HG02763 (cell line): Measurements from ENCODE around the gene IL1R2.
"Not testable (repeated sequence)": the region's sequence is repeated elsewhere in the genome, so short reads cannot be mapped to it uniquely, and the experiment has no call there.

Experiments used
- ATAC-seq: cut with Tn5 transposase; IDR thresholded peaks from one replicate; pipeline ENCODE4 v1.9.1; 2021; ENCODE audit warnings: mild to moderate bottlenecking, moderate library complexity; ENCODE audit not compliant: unreplicated experiment

The IL1R2 gene

DNA sequence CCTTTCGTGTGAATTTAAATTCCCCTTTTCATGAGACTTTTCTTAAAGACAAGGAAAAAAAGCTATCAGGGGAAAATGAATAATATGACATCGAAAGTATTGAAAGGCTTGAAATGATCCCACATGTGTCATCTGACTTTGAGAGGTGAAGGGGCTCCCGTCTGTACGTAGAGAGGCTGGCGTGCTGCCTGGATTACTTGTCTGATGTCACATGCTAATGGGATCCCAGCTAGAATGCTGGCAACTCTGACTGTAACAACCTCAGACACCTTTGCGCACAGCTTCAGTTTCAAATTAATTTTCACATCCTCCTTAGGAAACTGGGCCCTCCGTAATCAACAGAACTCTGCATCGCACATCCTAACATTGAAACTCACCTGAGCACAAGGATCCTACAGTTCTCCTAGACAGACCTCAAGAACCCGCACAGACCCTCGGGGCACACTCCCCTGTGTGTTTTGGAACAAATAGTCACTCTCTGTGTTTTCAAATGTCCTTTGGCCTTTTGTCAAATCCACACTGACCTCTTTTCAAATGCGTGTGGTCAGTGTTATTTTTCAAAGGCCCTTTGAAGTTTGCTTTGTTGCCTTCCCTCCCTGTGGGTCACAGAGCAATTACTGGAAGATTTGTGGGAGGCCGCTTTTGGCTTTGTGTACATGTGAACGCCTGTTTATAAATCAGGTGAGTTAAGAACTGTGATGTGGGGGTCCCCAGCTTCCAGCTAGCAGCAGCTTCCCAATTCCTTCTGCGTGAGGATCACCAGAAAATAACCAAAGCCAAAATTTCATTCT is 65.9 kb downstream of the IL1R2 start:
- ATAC-seq = no peak

DNA sequence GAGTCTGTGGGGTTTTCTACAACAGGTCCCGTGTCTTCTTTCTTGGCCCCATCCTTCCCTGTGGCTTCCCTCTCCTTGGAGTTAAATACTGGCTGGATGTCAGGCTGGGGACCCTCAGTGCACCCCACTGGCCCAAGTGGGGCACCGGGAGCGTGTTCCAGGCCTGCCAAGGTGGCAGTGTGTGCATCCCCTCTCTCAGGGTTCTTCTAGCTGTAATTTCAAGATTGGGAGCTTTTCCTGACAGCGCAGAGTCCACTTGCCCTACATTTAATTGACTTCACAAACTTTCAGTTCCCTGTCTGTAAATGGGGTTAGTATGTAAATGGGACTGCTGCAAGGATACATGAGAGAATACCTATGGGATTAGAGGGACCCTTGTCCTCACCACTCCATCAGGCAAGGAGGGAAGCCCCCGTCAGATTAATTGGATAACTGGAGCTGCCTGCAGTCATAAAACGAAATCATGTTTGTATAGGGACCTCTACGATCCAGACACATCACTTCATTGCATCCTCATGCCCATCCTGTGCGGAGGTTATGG is 66.6 kb downstream of the IL1R2 start:
- ATAC-seq = no peak

DNA sequence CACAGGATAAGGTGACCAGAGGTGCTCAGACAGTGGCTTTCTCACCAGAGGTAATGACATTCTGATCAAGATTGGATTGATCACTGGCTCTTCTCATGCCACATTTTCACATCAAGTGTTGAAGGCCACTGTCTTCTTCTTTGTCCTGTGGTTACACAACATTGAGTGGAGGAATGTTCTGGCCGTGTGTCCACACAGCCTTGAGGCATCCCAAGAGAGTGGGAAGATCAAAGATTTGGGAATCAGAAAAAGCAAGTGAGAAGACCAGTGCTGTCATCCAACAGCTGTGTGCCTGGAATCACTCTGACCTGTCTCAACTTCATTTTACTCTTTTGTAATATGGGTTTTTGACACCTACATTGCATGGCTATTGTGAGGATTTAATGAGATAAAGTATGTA is 67.4 kb downstream of the IL1R2 start:
- ATAC-seq = no peak

DNA sequence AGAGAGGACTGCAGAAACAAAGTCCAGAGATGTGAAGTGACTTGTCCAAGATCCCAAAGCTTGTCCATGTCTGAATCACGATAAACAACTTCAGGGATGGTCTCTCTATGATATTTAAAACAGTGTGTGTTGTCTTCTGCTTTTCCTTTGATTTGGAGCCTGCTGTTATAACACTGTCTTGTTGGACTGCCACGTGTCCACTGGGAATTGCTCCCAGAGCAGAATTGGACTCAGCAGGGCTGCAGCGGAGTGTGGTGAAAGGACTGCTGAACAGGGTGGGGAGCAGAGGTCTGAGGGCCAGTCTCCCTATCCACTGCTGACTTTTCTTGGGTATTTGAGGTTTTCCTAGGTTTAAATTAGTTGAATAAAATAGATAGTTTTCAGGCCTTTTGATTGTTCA is 68.3 kb downstream of the IL1R2 start:
- ATAC-seq = no peak

DNA sequence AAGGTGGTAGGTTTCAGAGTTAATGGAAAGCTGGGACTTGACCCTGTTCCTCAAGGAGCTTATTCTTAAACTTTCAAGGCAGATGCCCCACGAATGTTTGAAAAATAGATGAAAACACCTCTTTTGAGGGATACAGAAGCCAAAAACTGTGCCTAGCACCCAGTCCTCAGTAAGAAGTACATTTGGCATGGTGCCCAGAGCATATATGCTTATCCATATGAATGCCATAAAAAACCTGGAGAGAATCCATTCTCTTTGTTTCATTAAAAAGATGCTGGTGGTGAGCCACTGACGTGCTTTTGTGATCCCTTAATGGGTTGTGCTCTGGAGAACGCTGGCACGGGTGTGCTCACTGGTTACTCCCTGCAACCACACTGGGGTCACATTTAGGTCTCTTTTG is 69.0 kb downstream of the IL1R2 start:
- ATAC-seq = no peak

DNA sequence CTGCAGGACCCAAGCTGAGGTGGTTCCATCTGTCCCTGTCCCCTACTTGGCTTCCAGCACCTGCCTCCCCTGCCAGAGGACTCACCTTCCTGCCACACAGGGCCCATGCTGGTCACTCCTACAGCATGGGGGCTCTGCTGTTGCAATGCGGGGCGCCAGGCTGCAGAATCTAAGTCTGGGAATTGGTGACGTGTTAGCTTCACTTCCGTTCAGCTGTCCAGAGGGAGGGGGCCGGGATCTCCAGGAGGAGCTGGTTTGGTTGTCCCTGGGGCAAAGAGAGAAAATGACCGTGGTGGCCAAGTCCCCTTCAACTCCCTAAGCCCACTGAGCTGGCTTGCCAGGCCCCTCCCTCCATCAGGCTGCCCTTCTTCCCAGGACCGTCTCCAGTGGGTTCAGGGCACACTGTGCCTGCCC is 69.5 kb downstream of the IL1R2 start:
- ATAC-seq = no peak

DNA sequence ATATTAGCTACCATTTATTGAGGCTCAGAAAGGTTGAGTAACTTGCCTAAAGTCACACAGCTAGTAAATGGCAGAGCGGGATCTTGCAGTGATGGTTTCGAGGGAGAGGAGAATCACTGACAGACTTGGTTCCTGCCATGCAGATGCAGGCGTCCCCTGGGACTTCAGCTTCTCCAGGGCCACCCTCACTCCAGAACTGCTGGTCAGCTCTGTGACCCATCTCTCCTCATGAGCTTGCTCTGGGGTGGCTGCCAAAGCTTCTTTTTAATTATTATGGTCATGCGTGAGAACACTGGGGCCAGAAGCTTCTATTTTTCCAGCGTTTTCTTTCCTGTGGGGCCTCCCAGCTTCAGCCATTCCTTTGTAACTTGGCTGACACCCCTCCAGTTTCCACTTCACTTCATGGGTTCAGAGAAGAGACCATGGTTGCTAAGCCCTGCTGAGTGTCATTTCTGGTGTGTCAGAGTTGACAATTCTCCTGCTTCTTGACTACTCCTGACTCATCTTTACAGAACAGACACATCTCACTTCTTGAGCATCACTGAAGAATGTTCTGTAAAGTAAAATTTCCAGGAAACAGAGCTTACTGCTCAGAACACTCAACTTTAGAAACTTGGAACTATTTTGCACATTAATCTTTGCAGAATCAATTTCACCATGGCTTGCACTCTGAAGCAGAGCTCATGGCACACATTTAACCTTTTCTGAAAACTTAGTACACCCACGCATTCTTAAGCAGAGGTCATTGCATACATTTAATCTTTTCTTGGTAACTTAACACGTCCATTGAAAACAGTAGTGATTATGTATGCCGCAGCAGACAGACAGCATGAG is 70.4 kb downstream of the IL1R2 start:
- ATAC-seq = no peak

DNA sequence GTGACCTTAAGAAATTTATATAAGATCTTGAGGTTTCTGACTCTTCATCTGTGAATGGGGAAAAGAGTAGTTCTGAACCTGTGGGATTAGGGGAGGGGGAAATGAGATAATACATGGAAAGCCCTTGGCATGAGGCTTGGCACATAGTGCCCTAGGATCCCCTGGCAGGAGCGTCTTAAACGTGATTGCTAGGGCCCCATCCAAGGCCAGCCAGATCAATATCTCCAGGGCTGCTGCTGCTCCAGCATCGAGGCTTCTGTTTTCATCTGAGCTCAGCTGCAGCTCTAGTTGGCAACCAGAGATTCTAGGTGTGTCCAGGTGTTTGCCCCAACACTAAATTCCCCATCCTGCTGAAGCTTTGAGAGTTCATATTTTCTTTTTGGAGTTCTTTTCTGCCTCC is 71.0 kb downstream of the IL1R2 start:
- no peak for ATAC-seq

DNA sequence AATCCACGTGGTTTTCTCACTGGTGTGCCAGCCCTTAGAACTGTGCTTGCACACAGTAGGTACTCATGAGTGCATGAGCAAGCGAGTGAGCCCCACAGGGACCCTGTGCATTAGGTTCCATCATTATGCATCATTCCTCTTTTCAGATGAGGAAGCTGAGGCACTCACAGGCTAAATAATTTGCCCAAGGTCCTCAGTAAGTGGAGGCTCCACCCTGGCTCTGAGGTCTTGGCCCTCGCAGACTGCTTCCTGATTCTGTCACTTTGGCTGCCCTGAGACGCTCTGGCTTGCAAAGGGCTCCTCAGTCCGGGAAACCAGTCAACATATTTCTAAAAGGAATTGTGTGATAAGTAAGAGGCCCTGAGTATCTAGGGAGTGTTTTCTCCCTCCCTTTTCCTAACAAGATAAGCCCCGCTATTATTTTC is 71.7 kb downstream of the IL1R2 start:
- no peak for ATAC-seq

DNA sequence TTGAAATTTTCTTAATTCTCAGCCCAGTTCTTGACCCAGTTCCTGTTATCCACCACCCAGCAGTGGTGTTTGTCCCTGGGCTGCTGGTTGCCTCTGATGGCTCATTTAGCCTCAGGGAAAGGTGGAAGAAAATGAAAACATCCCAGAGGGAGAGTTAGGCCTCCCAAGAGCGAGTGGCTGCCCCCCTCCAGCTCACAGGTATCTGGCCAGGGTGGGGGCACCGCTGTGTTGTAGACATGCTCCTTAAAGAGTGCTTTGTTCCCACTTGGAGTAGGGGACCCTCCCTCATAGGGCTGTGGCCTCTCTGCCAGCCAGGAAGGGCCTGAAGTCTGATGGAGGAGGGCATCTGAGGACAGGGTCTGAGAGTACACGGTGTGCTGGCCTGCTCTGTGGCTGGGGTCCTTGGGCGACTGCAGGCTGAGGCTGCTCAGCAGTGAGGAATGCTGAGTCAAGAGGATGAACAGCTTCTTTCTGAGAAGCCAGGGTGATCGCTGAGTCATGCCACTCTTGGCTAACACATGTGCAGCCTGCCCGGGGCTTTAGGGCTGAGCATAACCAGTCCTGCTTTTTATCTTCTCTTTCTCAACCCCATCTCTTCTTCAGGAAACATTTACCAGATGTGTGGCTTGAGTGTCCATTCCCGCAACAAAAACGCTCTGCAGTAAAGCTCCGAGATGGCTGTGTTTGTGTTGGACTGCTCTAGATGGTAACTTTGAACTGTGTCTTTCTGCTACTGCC is 72.3 kb downstream of the IL1R2 start:
- no peak for ATAC-seq

DNA sequence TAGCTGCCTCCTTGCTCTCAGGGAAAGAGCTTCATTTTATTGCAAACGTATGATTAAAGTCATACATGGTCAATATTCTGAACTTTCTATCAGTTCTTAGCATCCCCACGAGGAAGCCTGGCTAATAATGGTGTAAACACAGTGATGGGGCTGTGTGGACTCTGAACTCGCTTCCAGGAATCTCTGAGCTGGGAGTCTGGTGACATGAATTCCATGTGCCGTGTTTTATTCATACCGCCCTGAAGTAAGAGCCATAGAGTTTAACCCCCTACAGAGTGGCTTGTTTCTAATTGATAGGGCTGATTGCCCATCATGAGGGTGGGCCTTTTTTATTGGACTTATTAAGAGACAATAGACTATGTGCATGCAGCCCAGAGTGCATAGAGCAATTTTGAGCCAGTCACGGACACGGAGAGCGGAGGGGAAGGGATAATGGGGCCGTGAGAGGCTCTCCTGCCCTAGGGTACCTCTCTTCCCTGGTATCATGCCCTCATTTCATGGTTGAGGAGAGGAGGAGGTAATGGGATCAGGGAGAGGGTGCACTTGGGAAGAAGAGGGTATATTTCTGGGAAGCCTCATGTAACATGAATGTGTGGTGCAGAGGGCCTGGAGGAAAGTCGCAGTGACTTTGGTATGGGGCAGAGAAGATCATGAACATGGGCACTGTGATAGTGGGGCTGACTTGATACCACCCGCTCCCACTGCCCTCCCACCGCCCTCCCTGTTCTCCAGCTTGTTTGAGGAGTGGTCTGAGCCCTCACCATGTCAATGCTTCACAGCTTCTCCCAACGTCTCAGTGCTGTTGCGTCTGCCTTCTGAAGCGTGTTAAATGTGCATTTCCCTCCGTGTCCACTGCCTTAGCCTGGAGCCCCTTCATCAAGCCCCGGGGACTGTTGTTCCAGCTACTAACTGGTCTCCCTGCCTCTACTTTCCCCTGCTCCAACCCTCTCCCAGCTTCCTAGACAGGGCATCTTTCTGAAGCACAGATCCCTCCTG is 73.2 kb downstream of the IL1R2 start:
- ATAC-seq = no peak

DNA sequence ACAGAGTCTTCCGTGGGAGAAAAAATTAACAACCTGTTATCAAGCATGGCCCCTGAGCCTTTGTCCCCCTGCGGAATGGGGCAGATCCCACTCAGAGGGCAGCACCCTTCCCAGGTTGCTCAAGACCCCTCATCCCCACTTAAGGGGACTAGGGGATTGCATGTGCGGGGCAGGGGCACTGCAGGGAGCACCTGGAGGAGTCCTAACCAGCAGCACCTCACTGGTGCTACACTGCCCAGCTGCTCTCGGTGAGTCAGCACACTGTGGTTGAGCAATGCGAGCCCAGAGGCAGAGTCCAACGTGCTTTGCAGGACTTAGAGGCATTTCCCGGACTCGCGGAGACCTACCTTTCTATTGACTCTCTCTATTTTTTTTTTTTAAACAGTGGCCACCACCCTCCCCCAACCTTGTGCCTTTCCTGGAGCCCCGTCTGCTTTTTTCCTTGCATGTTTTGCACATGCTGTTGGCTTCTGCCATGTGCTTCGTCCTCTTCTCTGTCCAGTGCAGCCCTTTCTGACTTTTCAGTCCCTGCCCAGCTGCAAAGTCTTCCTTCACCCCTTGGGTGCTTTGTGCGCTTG is 74.0 kb downstream of the IL1R2 start:
- ATAC-seq = no peak

DNA sequence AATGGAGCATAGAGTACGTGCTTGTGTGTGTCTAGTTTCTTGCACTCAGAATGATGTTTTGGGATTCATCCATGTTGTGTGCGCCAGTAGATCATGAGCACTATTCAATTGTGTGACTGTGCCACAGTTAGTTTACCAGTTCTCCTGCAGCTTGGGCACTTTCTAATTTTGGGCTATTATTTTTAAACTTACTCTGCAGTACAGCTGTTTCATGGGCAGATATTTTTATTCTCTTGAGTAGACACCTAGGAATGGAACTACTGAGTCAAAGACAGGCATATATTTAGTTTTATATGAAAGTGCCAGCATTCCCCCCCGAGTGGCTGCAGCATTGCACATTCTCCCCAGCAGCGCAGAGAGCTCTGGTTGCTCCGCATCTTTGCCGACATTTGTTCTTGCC is 74.8 kb downstream of the IL1R2 start:
- no peak for ATAC-seq

DNA sequence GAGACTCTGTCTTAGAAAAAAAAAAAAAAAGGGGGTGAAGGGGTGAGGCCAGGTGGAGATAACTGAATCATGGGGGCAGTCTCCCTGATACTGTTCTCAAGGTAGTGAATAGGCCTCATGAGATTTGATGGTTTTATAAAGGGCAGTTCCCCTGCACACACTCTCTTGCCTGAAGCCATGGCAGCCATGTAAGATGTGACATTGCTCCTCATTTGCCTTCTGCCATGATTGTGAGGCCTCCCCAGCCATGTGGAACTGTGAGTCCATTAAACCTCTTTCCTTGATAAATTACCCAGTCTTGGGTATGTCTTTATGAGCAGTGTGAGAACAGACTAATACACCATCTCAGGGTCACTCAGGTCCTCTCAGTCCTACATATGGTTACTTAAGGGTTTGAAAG is 76.4 kb downstream of the IL1R2 start:
- not testable (repeated sequence) for ATAC-seq

DNA sequence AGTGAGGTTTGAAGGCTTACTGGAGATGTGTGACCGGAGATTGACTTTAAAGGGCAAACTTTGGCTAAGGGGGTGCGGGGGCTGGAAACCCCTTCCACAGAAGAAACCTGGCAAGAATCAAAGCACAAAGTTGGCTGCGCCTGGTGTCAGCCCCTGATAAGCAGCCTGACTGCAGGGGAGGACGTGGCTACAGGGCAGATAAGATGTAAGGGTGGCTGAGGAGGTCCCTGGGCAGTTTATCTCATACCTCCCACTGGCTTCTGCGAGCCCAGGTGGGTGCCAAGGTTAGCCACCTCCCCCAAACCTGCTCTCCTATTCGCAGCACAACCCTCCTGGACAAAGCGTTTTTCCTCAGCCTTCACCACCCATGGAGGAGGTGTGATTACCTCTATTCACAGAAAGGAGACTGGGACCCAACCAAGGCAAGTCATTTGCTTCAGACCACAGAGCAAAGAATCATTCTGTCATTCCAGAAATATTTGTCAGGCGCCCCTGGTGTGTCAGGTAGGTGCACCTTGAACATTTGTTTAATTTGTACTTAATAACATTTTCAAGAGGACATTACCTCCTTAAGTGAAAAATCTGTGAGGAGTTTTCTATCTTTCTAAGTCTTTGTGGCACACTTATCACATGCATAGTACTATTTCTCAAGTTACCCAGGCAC is 77.7 kb downstream of the IL1R2 start:
- ATAC-seq = no peak

DNA sequence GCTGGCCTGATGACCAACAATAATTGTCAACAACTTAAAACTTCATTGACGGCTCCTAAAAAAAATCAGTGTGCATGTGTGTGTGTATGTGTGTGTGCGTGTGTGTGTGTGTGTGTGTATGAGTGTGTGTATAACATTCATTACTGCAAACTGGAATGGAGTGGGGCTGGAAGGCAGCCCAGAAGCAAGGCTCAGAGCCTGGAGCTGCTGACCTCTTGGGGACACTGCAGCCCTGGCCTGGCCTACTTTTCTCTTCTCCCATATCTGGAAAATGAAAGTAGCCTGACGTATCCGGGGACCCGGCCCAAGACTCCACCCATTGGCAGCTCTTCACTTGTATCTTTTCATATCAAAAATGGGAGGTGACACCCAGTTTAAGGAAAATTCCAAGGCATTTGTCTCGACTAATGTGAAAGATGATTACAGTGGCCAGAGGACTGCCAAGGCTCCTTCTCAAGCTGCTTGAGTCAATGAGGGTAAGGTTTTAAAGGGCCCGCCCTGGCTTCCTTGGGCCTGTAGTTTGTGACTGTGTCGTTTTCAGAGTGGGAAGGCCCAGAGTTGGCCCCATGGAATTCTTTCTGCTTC is 78.4 kb downstream of the IL1R2 start:
- no peak for ATAC-seq

DNA sequence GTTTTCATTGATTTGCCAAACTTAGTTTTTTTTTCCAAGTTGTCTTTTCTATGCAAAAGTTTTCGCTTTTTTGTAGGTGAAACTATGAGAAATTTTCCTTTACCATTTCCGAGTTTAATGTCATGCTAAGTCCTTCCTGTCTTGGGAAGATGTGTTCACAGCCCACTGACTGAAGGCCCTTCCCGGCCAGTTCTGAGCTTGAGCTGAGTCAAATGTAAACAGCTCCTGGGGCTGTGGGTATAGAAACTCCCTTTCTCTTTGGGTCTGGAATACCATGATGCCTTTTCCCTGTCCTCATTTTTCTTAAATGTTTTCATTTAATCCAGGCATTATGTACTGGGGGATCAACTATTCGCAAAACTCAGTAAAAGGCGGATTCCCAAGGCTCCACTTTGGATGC is 81.0 kb downstream of the IL1R2 start:
- ATAC-seq = no peak

DNA sequence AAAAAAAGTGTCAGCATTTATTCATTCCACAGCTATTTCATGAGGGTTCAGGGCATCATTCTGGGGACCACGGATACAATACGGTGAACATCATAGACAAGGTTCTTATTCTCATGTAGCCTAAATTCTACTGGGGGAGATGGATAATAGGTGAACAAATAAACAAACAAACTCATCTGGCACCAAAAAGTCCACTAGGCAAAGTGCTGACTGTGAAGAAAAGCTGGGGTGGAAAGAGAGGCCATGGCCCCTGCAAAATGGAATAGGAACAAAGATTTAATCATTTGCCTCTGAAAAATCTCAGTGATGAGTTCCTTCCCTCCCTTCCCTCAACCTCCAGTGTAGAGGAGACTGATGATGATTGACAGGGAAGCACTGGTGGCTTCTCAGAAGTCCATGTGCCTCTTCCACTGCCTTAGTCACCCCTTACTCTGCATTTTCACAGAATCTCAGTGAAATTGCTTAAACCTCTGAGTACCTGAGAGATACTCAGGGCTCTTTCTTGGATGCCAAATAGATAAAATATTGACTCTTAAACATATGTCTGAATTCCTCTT is 81.5 kb downstream of the IL1R2 start:
- ATAC-seq = no peak
